Measurements from ENCODE around the gene MED9.
A peak's percentile ranks its signal among the peaks of the same experiment; 100 is the strongest.

Gene MED9

DNA sequence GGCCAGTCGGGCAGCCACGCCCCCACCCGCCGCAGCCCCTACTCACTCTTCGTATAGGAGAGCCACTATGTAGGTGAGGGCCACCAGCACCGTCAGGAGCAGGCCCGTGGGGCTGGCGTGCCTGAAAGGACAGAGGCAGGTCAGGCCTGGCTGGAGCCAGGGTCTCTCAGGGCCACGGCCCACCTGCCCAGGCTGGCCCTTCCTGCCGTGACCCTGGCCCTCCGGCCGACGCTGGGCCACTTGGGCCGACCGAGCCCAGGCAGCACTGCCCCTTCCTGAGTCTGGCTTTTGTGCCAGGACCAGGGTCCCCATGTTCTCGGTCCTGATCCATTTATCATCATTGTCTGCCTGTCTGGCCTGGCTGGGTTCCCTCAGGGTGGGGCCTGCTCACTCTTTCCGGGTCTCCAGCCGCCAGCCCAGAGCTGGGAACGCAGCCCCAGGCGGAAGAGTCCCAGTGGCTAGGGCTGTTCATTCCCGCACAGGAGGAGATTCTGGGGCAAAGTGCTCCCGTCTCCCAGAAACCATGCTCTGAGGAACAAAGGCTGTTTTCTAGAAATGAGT lies 29.5 kb downstream of the MED9 start:
- DNase-seq = no peak

DNA sequence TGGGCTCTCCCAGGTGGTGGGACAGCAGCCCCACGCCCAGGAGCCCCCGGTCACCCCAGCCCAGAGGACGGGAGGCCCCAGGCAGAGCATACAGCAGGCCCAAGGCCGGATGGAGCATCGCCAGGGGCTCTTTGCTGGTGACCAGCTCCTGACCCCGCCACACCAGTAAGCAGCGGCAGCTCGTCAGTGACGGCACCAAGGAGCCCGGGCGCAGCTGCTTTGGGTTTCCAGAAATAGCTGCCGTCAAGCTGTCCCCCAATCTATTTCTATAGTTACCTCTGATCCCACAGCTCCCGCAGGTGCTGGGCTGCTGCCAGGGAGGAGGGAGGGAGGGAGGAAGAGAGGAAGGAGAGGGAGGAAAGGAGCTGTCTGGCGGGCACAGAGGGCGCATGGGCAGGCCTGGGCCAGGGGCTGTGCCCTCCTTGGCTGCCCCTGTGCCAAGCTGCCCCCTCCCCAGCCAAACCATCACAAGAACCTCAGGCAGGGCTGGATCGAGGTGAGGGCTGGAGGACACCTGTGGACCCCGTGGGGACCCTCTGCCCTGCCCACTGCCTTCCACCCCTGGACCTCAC lies 30.2 kb downstream of the MED9 start:
- no peak for DNase-seq

DNA sequence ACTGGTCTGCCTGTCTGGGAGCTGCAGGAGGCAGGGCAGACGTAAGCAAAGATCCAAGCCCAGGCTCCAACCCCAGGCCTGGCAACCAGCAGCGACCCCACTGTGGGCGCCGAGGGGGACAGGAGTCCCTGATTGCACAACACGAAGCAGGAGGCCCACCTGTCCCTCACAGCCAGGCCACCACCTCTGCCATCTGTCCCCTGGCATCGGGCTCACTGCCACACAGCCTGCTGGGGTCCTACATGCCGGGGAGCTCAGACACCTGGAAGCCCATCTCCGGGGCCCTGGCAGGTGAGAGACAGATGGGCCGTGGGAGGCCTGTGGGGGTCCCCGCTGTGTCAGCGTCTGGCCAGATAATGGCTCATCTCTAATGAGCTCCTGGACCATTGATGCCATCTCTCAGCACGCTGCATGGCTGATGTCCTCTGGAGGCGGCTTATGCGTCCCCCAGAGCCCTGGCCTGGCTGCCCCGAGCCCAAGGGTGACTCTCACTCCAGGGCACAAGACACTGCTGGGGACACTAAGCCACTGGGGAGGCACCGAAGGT lies 30.7 kb downstream of the MED9 start:
- no peak for DNase-seq

- DNase-seq = no peak
Measured at GRCh38 chr17:17508019-17508535, 31.3 kb downstream of the MED9 start.

GRCh38 chr17:17508646-17509591 lies 32.1 kb downstream of the MED9 start:
- no peak for DNase-seq

GRCh38 chr17:17509601-17510425 lies 33.0 kb downstream of the MED9 start:
- no peak for DNase-seq

DNA sequence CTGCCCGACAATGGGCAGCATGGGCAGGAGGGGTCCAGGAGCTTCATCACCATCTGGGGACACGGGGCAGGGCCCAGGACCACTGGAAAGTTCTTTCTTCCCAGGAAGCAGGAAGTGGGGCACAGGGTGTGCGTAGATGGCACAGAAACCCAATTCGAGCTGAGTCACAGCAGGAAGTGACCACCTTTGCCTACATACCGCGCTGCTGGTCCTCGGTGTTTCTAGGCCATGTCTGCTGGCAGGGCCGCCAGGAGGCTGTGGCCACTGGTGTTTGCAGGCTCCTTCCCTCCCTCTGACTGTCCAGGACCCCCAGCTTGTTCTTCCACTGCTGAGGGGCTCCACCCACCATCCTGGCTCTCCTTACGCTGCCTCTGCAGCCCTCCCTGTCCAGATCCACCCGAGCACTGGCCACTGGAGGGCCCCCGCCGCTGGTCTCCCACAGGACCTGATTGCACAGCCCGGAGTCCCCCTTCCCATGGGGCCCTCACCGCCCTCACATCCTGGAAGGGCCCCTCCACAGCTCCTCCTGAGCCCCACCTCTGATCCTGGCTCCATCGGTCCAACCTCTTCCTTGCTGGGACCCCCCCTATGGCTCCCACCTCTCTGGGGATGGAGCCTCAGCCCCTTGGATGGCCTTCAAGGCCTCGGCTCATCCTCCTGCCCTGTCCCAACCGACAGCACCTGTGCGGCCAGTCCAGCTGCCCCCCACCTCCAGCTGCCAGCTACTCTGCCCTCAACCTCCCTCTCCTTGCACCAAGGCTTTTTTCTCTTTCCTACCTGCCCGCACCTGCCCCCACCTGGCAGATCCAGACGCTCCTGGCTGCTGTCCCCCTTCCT lies 33.9 kb downstream of the MED9 start:
- no peak for DNase-seq

DNA sequence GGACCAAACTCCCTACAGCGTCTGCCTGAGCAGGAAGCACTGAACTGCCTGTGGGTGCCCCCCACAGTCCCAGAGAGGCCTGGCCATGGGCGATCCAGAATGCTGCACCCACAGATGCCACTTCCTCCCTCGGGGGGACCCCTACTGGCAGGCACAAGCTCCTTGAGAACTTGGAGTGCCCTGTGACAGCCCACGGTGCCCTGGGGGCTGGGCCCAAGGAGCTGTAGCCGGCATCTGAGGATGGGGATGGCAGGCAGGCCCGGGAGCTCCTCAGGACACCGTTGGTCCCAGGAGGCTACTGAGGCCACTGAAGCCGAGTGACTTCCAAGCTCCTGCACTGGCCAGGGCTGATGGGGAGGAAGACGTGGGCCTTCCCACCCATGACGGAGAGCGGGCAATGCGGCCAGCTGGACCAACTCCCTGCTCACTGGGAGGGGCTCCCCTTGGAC lies 34.5 kb downstream of the MED9 start:
- DNase-seq = no peak

DNA sequence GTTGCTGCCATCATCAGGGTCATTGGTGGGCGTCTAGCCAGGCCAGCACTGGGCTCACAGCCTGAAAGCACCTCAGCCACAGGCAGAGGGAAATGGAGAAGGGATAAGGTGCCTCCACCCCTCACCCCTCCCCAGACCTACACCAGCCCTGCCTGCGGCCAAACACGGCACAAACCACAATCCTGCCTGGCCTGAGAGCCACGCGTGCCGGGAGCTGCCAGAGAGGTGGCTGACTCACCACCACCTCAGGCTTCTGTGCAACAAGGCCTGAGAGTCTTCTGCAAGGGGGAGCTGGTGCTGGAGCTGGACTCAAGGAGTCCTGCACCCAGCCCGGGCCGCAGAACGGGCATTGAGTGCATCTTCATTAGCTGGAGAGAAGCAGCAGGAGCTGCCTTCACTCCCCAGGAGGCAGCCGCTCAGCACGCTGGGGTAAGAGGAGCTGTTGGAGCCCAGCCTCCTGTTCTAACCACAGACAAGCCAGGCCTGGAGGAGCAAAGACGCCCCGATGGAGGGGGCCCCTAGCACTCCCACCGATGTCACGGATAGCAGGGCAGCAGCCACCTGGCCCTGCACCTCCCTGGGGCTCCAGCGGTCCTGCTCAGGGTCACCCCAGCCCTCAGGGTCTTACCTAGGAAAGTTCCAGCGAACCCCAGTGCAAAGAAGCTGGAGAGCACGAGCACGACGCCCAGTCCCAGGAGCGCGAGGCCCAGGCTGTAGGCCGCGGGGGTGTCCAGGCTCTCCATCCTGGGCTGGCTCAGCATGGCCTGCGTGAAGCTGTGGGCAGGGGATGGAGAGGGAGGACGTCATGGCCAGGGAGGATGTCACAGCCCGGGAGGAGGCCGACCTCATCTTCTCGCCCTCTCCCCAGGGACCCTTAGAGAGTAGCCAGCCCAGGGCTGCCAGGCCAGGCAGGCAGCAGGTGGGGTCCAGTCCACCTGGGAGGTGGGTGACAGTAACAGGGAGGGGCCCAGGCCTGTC lies 35.4 kb downstream of the MED9 start:
- DNase-seq = peak in 1 of 2 experiments; percentile 13

DNA sequence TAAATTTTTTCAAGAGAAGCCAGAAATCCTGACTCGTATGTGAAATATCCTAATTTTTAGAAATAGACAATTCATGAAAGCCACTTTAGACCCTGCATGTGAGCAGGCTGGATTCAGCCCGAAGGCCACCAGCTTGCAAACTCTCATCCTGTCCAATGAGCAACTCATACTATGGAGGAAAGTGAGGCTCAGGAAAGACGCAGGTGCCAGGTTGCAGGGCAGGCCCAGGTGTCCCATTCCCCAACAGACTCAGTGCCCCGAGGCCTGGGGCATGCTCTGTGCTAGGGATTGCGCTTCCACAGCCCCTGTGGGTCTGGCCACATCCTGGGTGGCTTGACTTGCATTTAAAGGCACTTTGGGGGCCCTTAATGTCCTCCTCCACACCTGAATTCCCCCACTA lies 36.1 kb downstream of the MED9 start:
- no peak for DNase-seq

DNA sequence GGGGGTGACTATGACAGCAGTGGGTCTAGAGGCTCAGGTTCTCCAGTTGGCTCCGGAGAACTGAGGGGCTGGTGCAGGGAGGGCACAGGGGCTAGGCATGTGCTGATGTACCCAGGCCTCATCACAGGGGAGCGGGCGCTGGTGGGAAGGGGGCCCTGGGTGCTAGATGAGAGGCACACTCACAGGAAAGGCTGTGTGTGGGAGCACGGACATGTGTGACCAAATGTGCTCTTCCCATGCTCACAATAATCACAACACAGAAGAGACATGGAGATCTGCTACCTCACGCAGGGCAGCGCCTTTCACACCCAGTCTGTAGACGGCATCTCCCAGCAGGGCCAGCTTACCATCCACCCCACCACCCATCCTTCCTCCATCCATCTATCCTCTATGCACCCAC lies 36.8 kb downstream of the MED9 start:
- no peak for DNase-seq

DNA sequence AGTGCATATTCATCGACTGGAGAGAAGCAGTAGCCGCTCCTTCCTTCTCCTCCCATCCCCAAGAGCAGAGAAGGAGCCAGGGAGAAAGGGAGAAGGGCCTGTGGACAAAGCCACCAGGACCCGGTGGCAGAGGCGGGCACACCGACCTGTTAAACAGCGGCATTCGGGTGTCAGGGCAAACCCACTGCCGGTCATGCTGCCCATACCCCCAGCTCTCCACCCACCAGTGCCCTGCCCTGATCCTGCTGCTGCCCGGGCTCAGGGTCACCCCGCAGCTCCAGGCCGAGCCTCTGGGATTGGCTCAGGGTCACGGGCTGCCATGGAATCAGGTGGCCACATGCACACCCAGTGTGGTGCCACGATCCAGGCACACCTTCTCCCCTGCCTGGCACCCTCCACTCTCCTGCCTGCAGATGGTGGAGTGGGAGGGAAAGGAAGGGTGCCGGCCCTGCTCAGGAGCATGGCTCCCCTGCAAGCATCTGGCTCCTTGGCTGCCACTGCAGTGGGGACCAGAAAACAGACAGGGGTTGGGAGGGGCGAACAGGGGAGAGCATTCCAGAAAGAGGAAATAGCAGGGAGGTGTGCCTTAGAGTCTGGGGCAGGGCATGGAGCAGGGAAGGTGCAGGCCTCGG lies 37.7 kb downstream of the MED9 start:
- no peak for DNase-seq

GRCh38 chr17:17514993-17515933 lies 38.5 kb downstream of the MED9 start:
- no peak for DNase-seq

GRCh38 chr17:17515934-17516930 lies 39.4 kb downstream of the MED9 start:
- no peak for DNase-seq

GRCh38 chr17:17516941-17517720 lies 40.3 kb downstream of the MED9 start:
- no peak for DNase-seq

DNA sequence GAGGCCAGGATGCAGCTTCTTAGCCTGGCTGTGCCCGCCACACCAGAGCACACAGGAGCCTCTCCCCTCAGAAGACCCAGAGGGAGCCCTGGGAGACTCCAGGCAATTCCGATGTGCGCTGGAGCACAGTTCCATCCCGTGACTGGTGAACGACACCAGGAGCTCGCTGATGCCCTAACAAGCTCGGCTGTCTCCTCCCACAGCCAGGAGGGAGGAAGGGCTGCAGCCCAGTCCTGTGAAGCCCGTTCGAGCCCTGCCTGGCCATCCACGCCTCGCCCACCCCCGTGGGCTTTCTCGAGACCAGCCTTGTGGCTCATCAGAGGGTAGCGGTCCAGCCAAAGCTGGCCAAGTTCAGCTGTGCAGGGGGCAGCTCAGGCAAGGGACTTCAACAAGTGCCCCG lies 41.2 kb downstream of the MED9 start:
- DNase-seq = no peak

DNA sequence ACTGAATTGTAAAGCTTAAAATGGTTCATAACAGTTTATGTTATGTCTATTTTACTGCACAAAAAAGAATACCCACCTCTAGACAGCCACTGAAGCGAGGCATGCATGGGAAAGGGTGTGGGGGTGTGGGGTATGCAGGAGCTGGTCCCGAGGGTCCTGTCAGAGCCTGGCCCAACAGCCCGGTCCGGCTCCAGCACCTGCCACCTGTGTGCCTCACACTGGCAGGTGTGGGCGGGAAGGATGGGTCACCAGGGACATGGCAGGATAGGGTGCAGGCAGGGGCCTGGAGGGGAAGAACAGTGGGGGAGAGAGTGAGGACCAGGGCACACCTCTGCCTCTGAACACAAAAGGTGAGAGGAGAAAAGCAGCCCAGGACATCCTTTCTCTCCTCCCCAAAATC lies 42.2 kb downstream of the MED9 start:
- DNase-seq = no peak
